Measurements from ENCODE around the gene ARHGEF18.

GRCh38 chr19:7376151-7376852 is 27.6 kb downstream of the ARHGEF18 start:
- TF ChIP-seq MAX (IDR thresholded peaks at IDR 0.05) (no peak), TAF1 (IDR thresholded peaks at IDR 0.05; ENCODE audit: low read depth) (no peak), YY1 (IDR thresholded peaks at IDR 0.05; ENCODE audit: low read depth) (no peak), CEBPB (IDR thresholded peaks at IDR 0.05) (no peak), REST (IDR thresholded peaks at IDR 0.05; ENCODE audit: low read depth) (no peak)

All from Ishikawa (cell line).